Measurements from ENCODE around the gene WDFY2. TPM values are rescaled to one million over a fixed set of nuclear protein-coding genes. Genes with fewer than 3 reads are reported as not detected.

The WDFY2 gene
- total and polyA plus RNA-seq, 2 of the 13 experiments (the other 11 are each of a cell fraction or from before 2014, with no cell fraction given): 22.6 to 27.0 TPM

GRCh38 chr13:51590971-51591627 is 6.8 kb downstream of the WDFY2 start:
- H3K9me3 ChIP-seq (ENCODE audit: low read length): no peaks in the 10 kb centered on the region
- BruUV-seq (replicated peaks): no TSS peak
- ChIA-PET CTCF (ENCODE audit: low intra/inter-chr PET ratio, low total read pairs) (no interaction called here), POLR2A (interaction anchor here (1.0 to 1.1 kb wide), 2 partner anchors 22 to 138 kb away, joined by 4 to 11 read pairs; partner anchors contain the start of gene INTS6)
- H3K36me3 ChIP-seq (replicated peaks in 1 of 2; ENCODE audit: control insufficient read depth in 1 of 2, insufficient read depth in 2 of 2, low read length in 2 of 2): peaks cover 2 to 12% of the 10 kb centered on the region in 2 experiments
- peaks cover 82% of the 10 kb centered on the region for H3K4me1 ChIP-seq (ENCODE audit: insufficient read depth, low read length)
- 81% methylated on average over 4 of the region's 4 CpGs for WGBS (ENCODE audit: low lambda C conversion rate)
- in situ Hi-C loops (cut with HindIII; ENCODE audit: extremely low pct_ligation_motif_present, low pct_unique_long_range_greater_than_20kb) (no loop called here), intact Hi-C loops (cut with micrococcal nuclease; ENCODE audit: unreplicated experiment) (no loop called here)
- H3K27ac ChIP-seq (ENCODE audit: extremely low read length, insufficient read depth, low read length): peak overlapping the region; percentile 5
- peak; percentile 63 for DNase-seq (ENCODE audit: low spot score)
- H3K27me3 ChIP-seq (ENCODE audit: control insufficient read depth in 1 of 2, insufficient read depth in 2 of 2, low read length in 2 of 2): no peaks in the 10 kb centered on the region
- FAIRE-seq: peak; percentile 46
- H3K79me2 ChIP-seq (ENCODE audit: insufficient read depth, low read length): peaks cover 96% of the 10 kb centered on the region
- no peak overlapping the region for H3K4me3 ChIP-seq (replicated peaks in 1 of 3; ENCODE audit: insufficient read depth in 1 of 3, low read depth in 2 of 3, low read length in 3 of 3)
- ATAC-seq: peak; percentile 81
- H3K9ac ChIP-seq (ENCODE audit: insufficient read depth, low read depth, low read length): no peak overlapping the region
- no peak overlapping the region for H2AFZ ChIP-seq (ENCODE audit: low read length)
- H4K20me1 ChIP-seq (ENCODE audit: insufficient read depth, low read length): peaks cover 9% of the 10 kb centered on the region; the same call in 1 of the 2 replicates
- H3K4me2 ChIP-seq (ENCODE audit: low read depth, low read length): peak overlapping the region; percentile 25; the same call in 1 of the 2 replicates
- TF ChIP-seq TAF1 (CRISPR knock-in tag; IDR thresholded peaks at IDR 0.05): no peak
- TF ChIP-seq, protein P1, sequence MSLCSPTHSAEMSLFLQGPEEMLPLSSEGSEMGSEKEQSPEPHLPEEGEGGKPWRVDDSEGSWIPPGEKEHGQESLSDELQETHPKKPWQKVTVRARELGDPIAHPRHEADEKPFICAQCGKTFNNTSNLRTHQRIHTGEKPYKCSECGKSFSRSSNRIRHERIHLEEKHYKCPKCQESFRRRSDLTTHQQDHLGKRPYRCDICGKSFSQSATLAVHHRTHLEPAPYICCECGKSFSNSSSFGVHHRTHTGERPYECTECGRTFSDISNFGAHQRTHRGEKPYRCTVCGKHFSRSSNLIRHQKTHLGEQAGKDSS (CRISPR knock-in tag; IDR thresholded peaks at IDR 0.05; ENCODE audit: borderline replicate concordance, low read depth): no peak
- no peak for TF ChIP-seq GFI1 (CRISPR knock-in tag; IDR thresholded peaks at IDR 0.05; ENCODE audit: borderline replicate concordance)
- TF ChIP-seq CHD2 (IDR thresholded peaks at IDR 0.05; ENCODE audit: low read depth, low read length): no peak
- TF ChIP-seq ARHGAP35 (CRISPR knock-in tag; IDR thresholded peaks at IDR 0.05; ENCODE audit: borderline replicate concordance): no peak
- no peak for TF ChIP-seq ATF5 (CRISPR knock-in tag; IDR thresholded peaks at IDR 0.05; ENCODE audit: low read depth)
- no peak for TF ChIP-seq ETV6 (CRISPR knock-in tag; conservative IDR thresholded peaks at IDR 0.05)
- TF ChIP-seq NKX3-1 (CRISPR knock-in tag; IDR thresholded peaks at IDR 0.05): no peak
- TF ChIP-seq ZNF556 (CRISPR knock-in tag; IDR thresholded peaks at IDR 0.05; ENCODE audit: borderline replicate concordance): no peak
- TF ChIP-seq AHR (CRISPR knock-in tag; IDR thresholded peaks at IDR 0.05): no peak
- no peak for TF ChIP-seq ZNF138 (CRISPR knock-in tag; IDR thresholded peaks at IDR 0.05; ENCODE audit: low read depth)
- TF ChIP-seq SSRP1 (CRISPR knock-in tag; IDR thresholded peaks at IDR 0.05): no peak
- peak; percentile 51; the same call in 1 of the 2 replicates for TF ChIP-seq CEBPB (IDR thresholded peaks at IDR 0.05; ENCODE audit: borderline replicate concordance, low read depth, low read length)
- no peak for TF ChIP-seq ESRRA (CRISPR knock-in tag; IDR thresholded peaks at IDR 0.05; ENCODE audit: low read depth)
- no peak for TF ChIP-seq MNT (IDR thresholded peaks at IDR 0.05)
- TF ChIP-seq ZNF781 (CRISPR knock-in tag; IDR thresholded peaks at IDR 0.05; ENCODE audit: borderline replicate concordance, not compliant biosample characterization): no peak
- TF ChIP-seq BRF2 (CRISPR knock-in tag; IDR thresholded peaks at IDR 0.05): no peak
- TF ChIP-seq KLF15 (CRISPR knock-in tag; IDR thresholded peaks at IDR 0.05; ENCODE audit: borderline replicate concordance): no peak
- TF ChIP-seq RFX5 (IDR thresholded peaks at IDR 0.05; ENCODE audit: low read depth, low read length): no peak
- no peak for TF ChIP-seq E2F1 (CRISPR knock-in tag; IDR thresholded peaks at IDR 0.05)

Data from HepG2 (cell line).